Esophagus squamous epithelium (tissue), 5 donors: ENCODE measurements around the gene LKAAEAR1. TPM values are rescaled to one million over a fixed set of nuclear protein-coding genes. Genes with fewer than 3 reads are reported as not detected.
A peak's percentile ranks its signal among the peaks of the same experiment; 100 is the strongest.

Experiments used
- DNase-seq: peaks from one replicate; lab custom pipeline; 2025; lab: John Stamatoyannopoulos, UW
- H3K27ac ChIP-seq, 4 donors: fragments of 200-600 bp; sonication (generic); one replicate each; pipeline ENCODE4 v1.5.1; 2016 to 2019; ENCODE audit warnings: mild to moderate bottlenecking in 1 of 4
- H3K27me3 ChIP-seq, 4 donors: fragments of 200-600 bp; sonication (generic); 1 replicate in 3 of 4; 2 replicates in 1 of 4; pipeline versions ENCODE4 v1.5.1 to v1.6.0; 2017 to 2021; ENCODE audit warnings: antibody characterized with exemption in 1 of 4
- H3K36me3 ChIP-seq, 3 donors: fragments of 200-600 bp; sonication (generic); one replicate each; pipeline ENCODE4 v1.5.1; 2016 to 2019
- H3K4me1 ChIP-seq, 3 donors: fragments of 200-600 bp; sonication (generic); one replicate each; pipeline ENCODE4 v1.5.1; 2017 to 2019
- H3K4me3 ChIP-seq, 4 donors: fragments of 200-600 bp; sonication (generic); 1 replicate in 3 of 4; 2 replicates in 1 of 4; pipeline ENCODE4 v1.5.1; 2016 to 2019; ENCODE audit warnings: mild to moderate bottlenecking in 2 of 4, moderate library complexity in 1 of 4
- H3K9me3 ChIP-seq, 3 donors: fragments of 200-600 bp; sonication (generic); one replicate each; pipeline ENCODE4 v1.5.1; 2016 to 2019
- POLR2A ChIP-seq, 4 donors: fragments of 450-650 bp; IDR thresholded peaks; one replicate each; pipeline ENCODE4 v1.6.1; 2017; ENCODE audit warnings: antibody characterized with exemption in 4 of 4, mild to moderate bottlenecking in 4 of 4, moderate library complexity in 3 of 4
- WGBS, 2 donors: methylation state at CpG; one replicate each; pipeline ENCODE4 v1.1.5; 2018; 5-methylcytosine and 5-hydroxymethylcytosine counted together
- intact Hi-C: fragments of 100-400 bp; cut with DNase I; formaldehyde crosslinking; loops from one replicate; pipeline ENCODE4 v1.15.0; 2022
- total RNA-seq, 4 donors: library from RNA; depleted of rRNA; stranded (reverse); fragments of >200 nt; gene quantifications; one replicate each; pipeline ENCODE4 v1.1.0, GENCODE V29; 2016
- TF ChIP-seq, protein P1 (sequence below), 6 experiments: fragments of 450-650 bp in 4 of 6; fragments of 200-600 bp in 2 of 6; sonication (generic) in 2 of 6; IDR thresholded peaks; one replicate each; pipeline ENCODE4 v1.5.1; 2016 to 2019; ENCODE audit warnings: antibody characterized with exemption in 6 of 6, mild to moderate bottlenecking in 4 of 6, moderate library complexity in 4 of 6
- donor health status: DM: yes; HTN: yes; CAD: no.

The LKAAEAR1 gene
- total RNA-seq, 4 donors from 2014 or later: not detected

GRCh38 chr20:64067005-64067632 is 17.1 kb downstream of the LKAAEAR1 start:
- no peaks in the 10 kb centered on the region for H3K27me3 ChIP-seq
- intact Hi-C loops: no loop called here
- peaks cover 0 to 14% (median 0%) of the 10 kb centered on the region in 3 donors for H3K36me3 ChIP-seq
- WGBS, 2 donors: 54 to 80% methylated on average over 2 to 5 of the region's 6 CpGs
- no peak overlapping the region for H3K27ac ChIP-seq
- H3K9me3 ChIP-seq: no peaks in the 10 kb centered on the region
- no peak for DNase-seq
- no peak for TF ChIP-seq POLR2A (IDR thresholded peaks at IDR 0.05)
- TF ChIP-seq, protein P1, sequence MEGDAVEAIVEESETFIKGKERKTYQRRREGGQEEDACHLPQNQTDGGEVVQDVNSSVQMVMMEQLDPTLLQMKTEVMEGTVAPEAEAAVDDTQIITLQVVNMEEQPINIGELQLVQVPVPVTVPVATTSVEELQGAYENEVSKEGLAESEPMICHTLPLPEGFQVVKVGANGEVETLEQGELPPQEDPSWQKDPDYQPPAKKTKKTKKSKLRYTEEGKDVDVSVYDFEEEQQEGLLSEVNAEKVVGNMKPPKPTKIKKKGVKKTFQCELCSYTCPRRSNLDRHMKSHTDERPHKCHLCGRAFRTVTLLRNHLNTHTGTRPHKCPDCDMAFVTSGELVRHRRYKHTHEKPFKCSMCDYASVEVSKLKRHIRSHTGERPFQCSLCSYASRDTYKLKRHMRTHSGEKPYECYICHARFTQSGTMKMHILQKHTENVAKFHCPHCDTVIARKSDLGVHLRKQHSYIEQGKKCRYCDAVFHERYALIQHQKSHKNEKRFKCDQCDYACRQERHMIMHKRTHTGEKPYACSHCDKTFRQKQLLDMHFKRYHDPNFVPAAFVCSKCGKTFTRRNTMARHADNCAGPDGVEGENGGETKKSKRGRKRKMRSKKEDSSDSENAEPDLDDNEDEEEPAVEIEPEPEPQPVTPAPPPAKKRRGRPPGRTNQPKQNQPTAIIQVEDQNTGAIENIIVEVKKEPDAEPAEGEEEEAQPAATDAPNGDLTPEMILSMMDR (IDR thresholded peaks at IDR 0.05): no peak
- H3K4me1 ChIP-seq: peaks cover 26 to 48% (median 30%) of the 10 kb centered on the region in 3 donors
- no peak overlapping the region for H3K4me3 ChIP-seq

GRCh38 chr20:64065974-64066343 is 18.2 kb downstream of the LKAAEAR1 start:
- no peaks in the 10 kb centered on the region for H3K9me3 ChIP-seq
- H3K27ac ChIP-seq: no peak overlapping the region
- H3K4me3 ChIP-seq: no peak overlapping the region
- no peak for DNase-seq
- peaks cover 26 to 50% (median 31%) of the 10 kb centered on the region in 3 donors for H3K4me1 ChIP-seq
- H3K27me3 ChIP-seq: no peaks in the 10 kb centered on the region
- intact Hi-C loops: no loop called here
- WGBS, 2 donors: 8 to 39% methylated on average over 2 to 4 of the region's 5 CpGs
- peaks cover 0 to 6% (median 0%) of the 10 kb centered on the region in 3 donors for H3K36me3 ChIP-seq
- TF ChIP-seq, protein P1 (IDR thresholded peaks at IDR 0.05): no peak
- no peak for TF ChIP-seq POLR2A (IDR thresholded peaks at IDR 0.05)

- WGBS, 2 donors: 40 to 45% methylated on average over 16 to 21 of the region's 27 CpGs
- intact Hi-C loops: no loop called here
- DNase-seq: no peak
- H3K4me1 ChIP-seq: peaks cover 26 to 50% (median 31%) of the 10 kb centered on the region in 3 donors
- H3K9me3 ChIP-seq: no peaks in the 10 kb centered on the region
- no peak overlapping the region for H3K27ac ChIP-seq
- H3K4me3 ChIP-seq: no peak overlapping the region
- no peak for TF ChIP-seq POLR2A (IDR thresholded peaks at IDR 0.05)
- TF ChIP-seq, protein P1 (IDR thresholded peaks at IDR 0.05): no peak
- peaks cover 0 to 1% (median 0%) of the 10 kb centered on the region in 3 donors for H3K36me3 ChIP-seq
- H3K27me3 ChIP-seq: no peaks in the 10 kb centered on the region
Measured at GRCh38 chr20:64065062-64065973, 18.9 kb downstream of the LKAAEAR1 start.

DNA sequence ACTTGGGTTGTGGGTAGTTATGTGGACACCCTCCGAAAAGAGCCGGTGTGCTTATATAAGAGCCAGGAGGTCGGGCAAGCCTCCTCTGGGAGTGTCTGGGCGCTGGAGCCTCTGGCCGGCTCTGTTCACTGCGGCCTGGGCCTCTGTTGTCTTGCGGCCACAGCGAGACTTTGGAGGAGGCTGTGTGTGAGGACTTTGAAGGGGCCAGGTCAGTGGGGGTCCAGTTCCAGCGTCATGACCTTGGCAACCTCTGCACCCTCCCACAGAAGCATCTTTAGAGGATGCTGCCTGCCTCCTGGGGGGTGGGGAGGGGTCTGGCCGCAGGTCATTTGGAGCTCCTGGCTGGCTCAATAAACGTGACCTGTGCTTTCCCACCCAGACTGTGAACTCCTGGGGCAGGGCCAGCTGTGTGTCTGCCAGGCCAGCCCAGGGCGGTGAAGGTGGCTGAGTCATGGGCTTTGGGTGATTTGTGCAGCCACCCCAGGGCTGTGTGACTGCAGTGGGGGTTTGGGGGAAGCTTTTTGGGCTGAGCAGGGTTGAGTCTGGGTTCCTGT is 20.0 kb downstream of the LKAAEAR1 start:
- Histone ChIP-seq H3K36me3 (no peaks in the 10 kb centered on the region), H3K9me3 (no peaks in the 10 kb centered on the region), H3K4me1 (peaks cover 26 to 50% (median 31%) of the 10 kb centered on the region in 3 donors), H3K27ac (peak overlapping the region in 1 of 4 donors; percentile 89), H3K27me3 (no peaks in the 10 kb centered on the region), H3K4me3 (peak overlapping the region; percentile 68 to 93 (median 82))
- intact Hi-C loops: no loop called here
- no peak for DNase-seq
- WGBS, 2 donors: 11 to 35% methylated on average over 7 to 8 of the region's 12 CpGs
- no peak for TF ChIP-seq POLR2A (IDR thresholded peaks at IDR 0.05)
- TF ChIP-seq, protein P1 (IDR thresholded peaks at IDR 0.05): no peak
